Measurements from ENCODE around the gene ZBTB7A.

GRCh38 chr19:4093643-4094175 lies 27.0 kb upstream of the ZBTB7A start:
- no peak for TF ChIP-seq POLR2A (IDR thresholded peaks at IDR 0.05)
- no peak for TF ChIP-seq CTCF (IDR thresholded peaks at IDR 0.05)
- no peak for TF ChIP-seq POLR2AphosphoS5 (IDR thresholded peaks at IDR 0.05)
- no peak for TF ChIP-seq EP300 (IDR thresholded peaks at IDR 0.05)

Measured in upper lobe of left lung (tissue), 4 donors.